GM23248 (cell line): ENCODE measurements around the gene CDH4.

Experiments used
- EZH2 ChIP-seq: fragments of 200-600 bp; sonication (generic); IDR thresholded peaks from 2 replicates; pipeline ENCODE4 v1.6.1; 2018; ENCODE audit warnings: antibody characterized with exemption, mild to moderate bottlenecking; ENCODE audit not compliant: insufficient read depth, poor library complexity, severe bottlenecking
- EZH2phosphoT487 ChIP-seq: fragments of 200-600 bp; sonication (generic); IDR thresholded peaks from 2 replicates; pipeline ENCODE4 v1.6.1; 2018; ENCODE audit warnings: antibody characterized with exemption, moderate library complexity, mild to moderate bottlenecking, low read depth; ENCODE audit not compliant: insufficient read depth

DNA sequence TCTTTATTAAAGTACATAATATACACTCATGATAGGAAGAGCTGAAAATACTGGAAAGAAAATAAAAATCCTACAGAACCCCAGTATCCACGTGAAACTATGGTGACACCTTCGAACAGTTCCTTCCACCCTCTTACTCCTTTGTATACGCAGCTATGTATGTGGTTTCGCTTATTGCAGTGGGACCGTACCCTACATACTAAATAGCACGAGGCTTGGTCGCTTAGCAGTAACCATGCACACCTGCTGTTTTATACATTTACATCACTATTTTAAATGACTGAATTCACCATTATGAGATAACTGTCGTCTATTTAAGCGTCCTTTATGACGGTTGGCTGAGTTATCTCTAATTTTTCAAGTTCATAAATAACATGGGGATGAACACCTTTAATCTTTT lies 400.1 kb downstream of the CDH4 start:
- no peak for TF ChIP-seq EZH2
- TF ChIP-seq EZH2phosphoT487 = no peak
